SK-N-MC (cell line): ENCODE results near the gene CMTM8.

Source experiments
- EZH2 ChIP-seq: fragments of 200-600 bp; sonication (generic); IDR thresholded peaks from one replicate; pipeline ENCODE4 v1.6.1; 2017; ENCODE audit warnings: antibody characterized with exemption
- FOXP2 ChIP-seq: optimal IDR thresholded peaks from 2 replicates; pipeline ENCODE3; 2011; ENCODE audit warnings: mild to moderate bottlenecking, moderate library complexity; ENCODE audit not compliant: insufficient read depth; ENCODE audit errors: extremely low read length, control extremely low read depth
- POLR2AphosphoS5 ChIP-seq: IDR thresholded peaks from 2 replicates; pipeline ENCODE4 v1.6.1; 2012; ENCODE audit warnings: mild to moderate bottlenecking, low read depth, low read length, borderline replicate concordance

- TF ChIP-seq POLR2AphosphoS5 (no peak), EZH2 (no peak), FOXP2 (no peak)
These were observed 37.0 kb downstream of the CMTM8 start for GRCh38 chr3:32275506-32275905.
